WTC11 (cell line): ENCODE results near the gene ARHGAP4. TPM values are rescaled to one million over a fixed set of nuclear protein-coding genes. Genes with fewer than 3 reads are reported as not detected.

Source experiments
- ATAC-seq: fragments of 200-7000 bp; cut with Tn5 transposase; 2 replicates; pipeline ENCODE4 v1.10.0; 2021; ENCODE audit warnings: mild to moderate bottlenecking, moderate library complexity
- CTCF ChIA-PET: fragments of 300-600 bp; sonication (Branson Sonifier 250); formaldehyde crosslinking; loops from one replicate; lab custom pipeline; 2021; ENCODE audit warnings: antibody characterized with exemption; lab: Charles Lee
- POLR2A ChIA-PET: fragments of 350-600 bp; sonication (Branson Sonifier 250); formaldehyde crosslinking; loops from one replicate; lab custom pipeline; 2021; ENCODE audit warnings: antibody characterized with exemption; lab: Charles Lee
- DNase-seq: peaks from one replicate; pipeline ENCODE4 v3.0.0; 2021; ENCODE audit warnings: low spot score
- H3K27ac Mint-ChIP-seq: 2 replicates; pipeline ENCODE4 v1.8.0; 2021; ENCODE audit warnings: mixed read lengths
- H3K27me3 Mint-ChIP-seq: 2 replicates; pipeline ENCODE4 v1.8.0; 2021; ENCODE audit warnings: low read depth, mild to moderate bottlenecking, moderate library complexity, mixed read lengths
- H3K36me3 Mint-ChIP-seq: 2 replicates; pipeline ENCODE4 v1.8.0; 2021; ENCODE audit warnings: mixed read lengths
- H3K4me1 Mint-ChIP-seq: 2 replicates; pipeline ENCODE4 v1.8.0; 2022; ENCODE audit warnings: mixed read lengths
- H3K4me3 Mint-ChIP-seq: 2 replicates; pipeline ENCODE4 v1.8.0; 2021; ENCODE audit warnings: mild to moderate bottlenecking, moderate library complexity, mixed read lengths
- H3K9me3 Mint-ChIP-seq: 2 replicates; pipeline ENCODE4 v1.8.0; 2021; ENCODE audit warnings: mixed read lengths
- CTCF ChIP-seq: fragments of 200-600 bp; IDR thresholded peaks from 2 replicates; pipeline ENCODE4 v1.8.0; 2022; ENCODE audit warnings: antibody characterized with exemption
- EMX1 ChIP-seq: fragments of 250-450 bp; sonication (Bioruptor Pico); IDR thresholded peaks from 2 replicates; pipeline ENCODE4 v1.8.0; 2021; ENCODE audit warnings: mild to moderate bottlenecking
- FOXP1 ChIP-seq: sonication (generic); formaldehyde crosslinking; IDR thresholded peaks from 2 replicates; pipeline ENCODE4 v1.8.0; 2022; ENCODE audit warnings: missing genetic modification reagents, mild to moderate bottlenecking, moderate library complexity, borderline replicate concordance
- MAX ChIP-seq: sonication (generic); formaldehyde crosslinking; IDR thresholded peaks from 2 replicates; pipeline ENCODE4 v1.8.0; 2022; ENCODE audit warnings: mild to moderate bottlenecking, missing genetic modification reagents
- OVOL2 ChIP-seq: fragments of 250-450 bp; sonication (Bioruptor Pico); IDR thresholded peaks from 2 replicates; pipeline ENCODE4 v1.9.0; 2021; ENCODE audit warnings: mild to moderate bottlenecking, borderline replicate concordance
- TEAD1 ChIP-seq: sonication (generic); formaldehyde crosslinking; IDR thresholded peaks from 2 replicates; pipeline ENCODE4 v1.8.0; 2022; ENCODE audit warnings: mild to moderate bottlenecking, missing genetic modification reagents
- ZMAT4 ChIP-seq: fragments of 250-450 bp; sonication (Bioruptor Pico); IDR thresholded peaks from 2 replicates; pipeline ENCODE4 v1.9.0; 2021; ENCODE audit warnings: mild to moderate bottlenecking
- ZNF121 ChIP-seq: sonication (generic); formaldehyde crosslinking; IDR thresholded peaks from 2 replicates; pipeline ENCODE4 v1.8.0; 2023; ENCODE audit warnings: missing genetic modification reagents
- ZNF281 ChIP-seq: sonication (generic); formaldehyde crosslinking; IDR thresholded peaks from 2 replicates; pipeline ENCODE4 v1.8.0; 2023; ENCODE audit warnings: mild to moderate bottlenecking, missing genetic modification reagents
- ZNF423 ChIP-seq: fragments of 250-450 bp; sonication (Bioruptor Pico); IDR thresholded peaks from 2 replicates; pipeline ENCODE4 v2.1.2; 2022; ENCODE audit warnings: mild to moderate bottlenecking, moderate library complexity
- ZNF512 ChIP-seq: sonication (generic); formaldehyde crosslinking; IDR thresholded peaks from 2 replicates; pipeline ENCODE4 v1.8.1; 2022; ENCODE audit warnings: missing genetic modification reagents, borderline replicate concordance
- total RNA-seq: library from RNA; stranded (reverse); gene quantifications from 3 replicates; pipeline ENCODE4 v1.2.3, GENCODE V29; 2021
- TF ChIP-seq, protein P1 (sequence below): fragments of 250-450 bp; sonication (Bioruptor Pico); IDR thresholded peaks from 2 replicates; pipeline ENCODE4 v1.9.0; 2021; ENCODE audit warnings: mild to moderate bottlenecking
- TF ChIP-seq, protein P2 (sequence below): sonication (generic); formaldehyde crosslinking; IDR thresholded peaks from 2 replicates; pipeline ENCODE4 v1.8.1; 2023; ENCODE audit warnings: mild to moderate bottlenecking, missing genetic modification reagents
- TF ChIP-seq, protein P3 (sequence below): sonication (generic); formaldehyde crosslinking; IDR thresholded peaks from 2 replicates; pipeline ENCODE4 v1.8.1; 2023; ENCODE audit warnings: mild to moderate bottlenecking, missing genetic modification reagents, borderline replicate concordance
- TF ChIP-seq, protein P4 (sequence below): sonication (generic); formaldehyde crosslinking; IDR thresholded peaks from 2 replicates; pipeline ENCODE4 v1.8.1; 2022; ENCODE audit warnings: low read depth, missing genetic modification reagents, borderline replicate concordance

Gene ARHGAP4
- total RNA-seq, 1 experiment from 2014 or later, result 52.1 TPM

DNA sequence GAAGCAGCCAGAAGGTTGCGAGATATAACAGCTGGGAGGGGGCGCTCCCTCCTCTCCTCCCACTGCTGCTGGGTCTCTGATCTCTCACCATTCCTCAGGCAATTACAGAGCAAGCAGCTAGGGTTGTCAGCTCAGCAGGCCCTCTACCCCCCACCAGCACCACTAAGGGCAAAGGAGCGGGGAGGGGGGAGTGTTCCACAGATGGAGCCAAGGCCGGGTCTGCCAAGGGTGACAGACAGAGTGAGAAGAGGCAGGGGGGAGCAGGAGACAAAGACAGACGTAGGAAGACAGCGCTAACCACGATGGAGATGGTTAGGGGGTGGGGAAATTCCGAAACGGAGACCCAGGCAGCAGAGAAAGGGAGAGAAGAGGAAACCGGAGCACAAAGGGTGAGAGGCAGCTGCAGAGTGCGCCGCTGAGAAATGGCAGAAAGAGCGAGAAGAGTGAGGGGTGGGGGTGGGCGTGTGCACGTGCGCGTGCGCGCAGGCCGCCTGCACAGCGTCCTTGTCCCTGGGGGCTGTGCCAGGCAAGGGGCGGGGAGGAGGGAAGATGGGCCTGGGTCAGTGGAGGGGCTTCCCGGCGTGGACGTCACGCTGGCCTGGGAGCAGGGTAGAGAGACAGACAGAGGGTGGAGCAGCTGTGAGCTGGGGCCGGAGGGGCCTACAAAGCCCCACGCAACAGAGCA, 47.0 kb downstream of the ARHGAP4 start:
- peak overlapping the region; percentile 51 for H3K4me3 Mint-ChIP-seq
- H3K27me3 Mint-ChIP-seq, result no peaks in the 10 kb centered on the region; the same call in 1 of the 2 replicates
- H3K9me3 Mint-ChIP-seq, result no peaks in the 10 kb centered on the region
- CTCF ChIA-PET, result interaction anchor here (0.6 to 2.5 kb wide), 16 partner anchors 8 to 170 kb away, joined by 3 to 10 read pairs (median 4); partner anchors contain the start of genes IDH3G and SSR4
- no peaks in the 10 kb centered on the region for H3K36me3 Mint-ChIP-seq
- peaks cover 59% of the 10 kb centered on the region for H3K4me1 Mint-ChIP-seq
- peak; percentile 43; the same call in 1 of the 2 replicates for TF ChIP-seq ZNF423 (CRISPR knock-in tag)
- TF ChIP-seq EMX1, result no peak
- peak; percentile 30 for ATAC-seq
- H3K27ac Mint-ChIP-seq, result no peak overlapping the region
- POLR2A ChIA-PET, result interaction anchor here (0.7 to 0.9 kb wide), 2 partner anchors 73 to 112 kb away, joined by 3 read pairs; no protein-coding TSS in a partner anchor
- peak; percentile 54 for DNase-seq

GRCh38 chrX:153878345-153878744, 47.7 kb downstream of the ARHGAP4 start:
- no peaks in the 10 kb centered on the region; the same call in 1 of the 2 replicates for H3K27me3 Mint-ChIP-seq
- ChIA-PET POLR2A (no interaction called here), CTCF (interaction anchor here (0.7 to 2.5 kb wide), 12 partner anchors 9 to 170 kb away, joined by 3 to 10 read pairs (median 4); partner anchors contain the start of genes IDH3G and SSR4)
- H3K27ac Mint-ChIP-seq, result no peak overlapping the region
- DNase-seq (no peak), ATAC-seq (no peak)
- no peaks in the 10 kb centered on the region for H3K9me3 Mint-ChIP-seq
- H3K36me3 Mint-ChIP-seq, result no peaks in the 10 kb centered on the region
- TF ChIP-seq ZNF512 (CRISPR knock-in tag) (no peak), ZNF121 (CRISPR knock-in tag) (no peak), ZMAT4 (CRISPR knock-in tag) (no peak), FOXP1 (no peak), TEAD1 (CRISPR knock-in tag) (no peak), ZNF281 (no peak), CTCF (no peak), MAX (CRISPR knock-in tag) (no peak), OVOL2 (CRISPR knock-in tag) (no peak)
- TF ChIP-seq, protein P1, sequence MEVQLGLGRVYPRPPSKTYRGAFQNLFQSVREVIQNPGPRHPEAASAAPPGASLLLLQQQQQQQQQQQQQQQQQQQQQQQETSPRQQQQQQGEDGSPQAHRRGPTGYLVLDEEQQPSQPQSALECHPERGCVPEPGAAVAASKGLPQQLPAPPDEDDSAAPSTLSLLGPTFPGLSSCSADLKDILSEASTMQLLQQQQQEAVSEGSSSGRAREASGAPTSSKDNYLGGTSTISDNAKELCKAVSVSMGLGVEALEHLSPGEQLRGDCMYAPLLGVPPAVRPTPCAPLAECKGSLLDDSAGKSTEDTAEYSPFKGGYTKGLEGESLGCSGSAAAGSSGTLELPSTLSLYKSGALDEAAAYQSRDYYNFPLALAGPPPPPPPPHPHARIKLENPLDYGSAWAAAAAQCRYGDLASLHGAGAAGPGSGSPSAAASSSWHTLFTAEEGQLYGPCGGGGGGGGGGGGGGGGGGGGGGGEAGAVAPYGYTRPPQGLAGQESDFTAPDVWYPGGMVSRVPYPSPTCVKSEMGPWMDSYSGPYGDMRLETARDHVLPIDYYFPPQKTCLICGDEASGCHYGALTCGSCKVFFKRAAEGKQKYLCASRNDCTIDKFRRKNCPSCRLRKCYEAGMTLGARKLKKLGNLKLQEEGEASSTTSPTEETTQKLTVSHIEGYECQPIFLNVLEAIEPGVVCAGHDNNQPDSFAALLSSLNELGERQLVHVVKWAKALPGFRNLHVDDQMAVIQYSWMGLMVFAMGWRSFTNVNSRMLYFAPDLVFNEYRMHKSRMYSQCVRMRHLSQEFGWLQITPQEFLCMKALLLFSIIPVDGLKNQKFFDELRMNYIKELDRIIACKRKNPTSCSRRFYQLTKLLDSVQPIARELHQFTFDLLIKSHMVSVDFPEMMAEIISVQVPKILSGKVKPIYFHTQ (CRISPR knock-in tag), result no peak
- TF ChIP-seq, protein P2, sequence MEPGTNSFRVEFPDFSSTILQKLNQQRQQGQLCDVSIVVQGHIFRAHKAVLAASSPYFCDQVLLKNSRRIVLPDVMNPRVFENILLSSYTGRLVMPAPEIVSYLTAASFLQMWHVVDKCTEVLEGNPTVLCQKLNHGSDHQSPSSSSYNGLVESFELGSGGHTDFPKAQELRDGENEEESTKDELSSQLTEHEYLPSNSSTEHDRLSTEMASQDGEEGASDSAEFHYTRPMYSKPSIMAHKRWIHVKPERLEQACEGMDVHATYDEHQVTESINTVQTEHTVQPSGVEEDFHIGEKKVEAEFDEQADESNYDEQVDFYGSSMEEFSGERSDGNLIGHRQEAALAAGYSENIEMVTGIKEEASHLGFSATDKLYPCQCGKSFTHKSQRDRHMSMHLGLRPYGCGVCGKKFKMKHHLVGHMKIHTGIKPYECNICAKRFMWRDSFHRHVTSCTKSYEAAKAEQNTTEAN (CRISPR knock-in tag), result no peak
- TF ChIP-seq, protein P3, sequence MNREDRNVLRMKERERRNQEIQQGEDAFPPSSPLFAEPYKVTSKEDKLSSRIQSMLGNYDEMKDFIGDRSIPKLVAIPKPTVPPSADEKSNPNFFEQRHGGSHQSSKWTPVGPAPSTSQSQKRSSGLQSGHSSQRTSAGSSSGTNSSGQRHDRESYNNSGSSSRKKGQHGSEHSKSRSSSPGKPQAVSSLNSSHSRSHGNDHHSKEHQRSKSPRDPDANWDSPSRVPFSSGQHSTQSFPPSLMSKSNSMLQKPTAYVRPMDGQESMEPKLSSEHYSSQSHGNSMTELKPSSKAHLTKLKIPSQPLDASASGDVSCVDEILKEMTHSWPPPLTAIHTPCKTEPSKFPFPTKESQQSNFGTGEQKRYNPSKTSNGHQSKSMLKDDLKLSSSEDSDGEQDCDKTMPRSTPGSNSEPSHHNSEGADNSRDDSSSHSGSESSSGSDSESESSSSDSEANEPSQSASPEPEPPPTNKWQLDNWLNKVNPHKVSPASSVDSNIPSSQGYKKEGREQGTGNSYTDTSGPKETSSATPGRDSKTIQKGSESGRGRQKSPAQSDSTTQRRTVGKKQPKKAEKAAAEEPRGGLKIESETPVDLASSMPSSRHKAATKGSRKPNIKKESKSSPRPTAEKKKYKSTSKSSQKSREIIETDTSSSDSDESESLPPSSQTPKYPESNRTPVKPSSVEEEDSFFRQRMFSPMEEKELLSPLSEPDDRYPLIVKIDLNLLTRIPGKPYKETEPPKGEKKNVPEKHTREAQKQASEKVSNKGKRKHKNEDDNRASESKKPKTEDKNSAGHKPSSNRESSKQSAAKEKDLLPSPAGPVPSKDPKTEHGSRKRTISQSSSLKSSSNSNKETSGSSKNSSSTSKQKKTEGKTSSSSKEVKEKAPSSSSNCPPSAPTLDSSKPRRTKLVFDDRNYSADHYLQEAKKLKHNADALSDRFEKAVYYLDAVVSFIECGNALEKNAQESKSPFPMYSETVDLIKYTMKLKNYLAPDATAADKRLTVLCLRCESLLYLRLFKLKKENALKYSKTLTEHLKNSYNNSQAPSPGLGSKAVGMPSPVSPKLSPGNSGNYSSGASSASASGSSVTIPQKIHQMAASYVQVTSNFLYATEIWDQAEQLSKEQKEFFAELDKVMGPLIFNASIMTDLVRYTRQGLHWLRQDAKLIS, result no peak
- TF ChIP-seq, protein P4, sequence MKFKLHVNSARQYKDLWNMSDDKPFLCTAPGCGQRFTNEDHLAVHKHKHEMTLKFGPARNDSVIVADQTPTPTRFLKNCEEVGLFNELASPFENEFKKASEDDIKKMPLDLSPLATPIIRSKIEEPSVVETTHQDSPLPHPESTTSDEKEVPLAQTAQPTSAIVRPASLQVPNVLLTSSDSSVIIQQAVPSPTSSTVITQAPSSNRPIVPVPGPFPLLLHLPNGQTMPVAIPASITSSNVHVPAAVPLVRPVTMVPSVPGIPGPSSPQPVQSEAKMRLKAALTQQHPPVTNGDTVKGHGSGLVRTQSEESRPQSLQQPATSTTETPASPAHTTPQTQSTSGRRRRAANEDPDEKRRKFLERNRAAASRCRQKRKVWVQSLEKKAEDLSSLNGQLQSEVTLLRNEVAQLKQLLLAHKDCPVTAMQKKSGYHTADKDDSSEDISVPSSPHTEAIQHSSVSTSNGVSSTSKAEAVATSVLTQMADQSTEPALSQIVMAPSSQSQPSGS, result no peak
- peaks cover 52% of the 10 kb centered on the region for H3K4me1 Mint-ChIP-seq
- peak overlapping the region; percentile 22; the same call in 1 of the 2 replicates for H3K4me3 Mint-ChIP-seq
